Activated T-cell treated with anti-CD3 and anti-CD28 coated beads for 1 hour (primary cell): ENCODE data around the gene TOR1A.
A peak's percentile ranks its signal among the peaks of the same experiment; 100 is the strongest.

Experiments used
- DNase-seq: peaks from one replicate; pipeline ENCODE4 v3.0.0-alpha.2; 2020; ENCODE audit warnings: low read depth

The TOR1A gene

DNA sequence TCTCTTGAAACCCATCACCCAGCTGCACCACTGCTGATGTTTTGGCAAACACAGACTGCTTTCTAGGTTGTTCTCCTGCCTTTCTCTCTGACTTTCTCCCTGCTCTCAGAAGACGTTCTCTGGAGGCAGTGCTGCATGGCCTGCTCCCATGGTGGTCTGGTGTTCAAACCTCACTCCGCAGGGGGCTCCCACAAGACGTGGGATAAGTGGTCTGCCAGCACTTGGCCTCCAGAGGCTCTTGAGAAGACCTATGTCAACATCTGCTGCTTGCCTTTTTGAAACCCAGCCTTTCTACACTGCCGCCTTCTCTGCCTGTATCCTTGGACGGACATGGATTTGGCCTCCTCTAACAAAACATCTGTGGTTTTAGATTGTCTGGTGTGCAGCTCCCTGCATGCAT is 27.9 kb upstream of the TOR1A start:
- DNase-seq = no peak

DNA sequence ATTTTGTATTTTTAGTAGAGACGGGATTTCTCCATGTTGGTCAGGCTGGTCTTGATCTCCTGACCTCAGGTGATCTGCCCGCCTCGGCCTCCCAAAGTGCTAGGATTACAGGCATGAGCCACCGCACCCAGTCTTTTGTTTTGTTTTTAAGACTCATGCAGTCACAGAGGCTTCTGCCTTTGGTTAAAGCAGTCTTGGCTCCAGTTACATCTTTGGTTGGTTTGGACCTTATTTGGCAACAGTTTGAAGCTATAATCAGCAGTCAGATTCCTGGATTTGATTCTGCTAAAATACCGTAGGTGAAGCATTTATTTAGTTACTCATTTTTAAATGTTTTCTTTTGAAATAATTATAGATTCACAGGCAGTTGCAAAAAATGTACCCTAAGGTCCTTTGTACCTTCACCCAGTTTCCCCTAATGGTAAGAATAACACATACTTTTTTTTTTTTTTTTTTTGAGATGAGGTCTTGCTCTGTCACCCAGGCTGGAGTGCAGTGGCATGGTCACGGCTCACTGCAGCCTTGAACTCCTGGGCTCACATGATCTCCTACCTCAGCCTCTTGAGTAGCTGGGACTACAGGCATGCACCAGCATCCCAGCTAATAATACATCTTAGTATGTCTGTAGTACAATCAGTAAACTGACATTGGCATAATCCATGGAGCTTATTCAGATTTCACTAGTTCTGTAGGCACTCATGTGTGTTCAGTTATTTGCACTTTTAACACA is 27.1 kb upstream of the TOR1A start:
- no peak for DNase-seq

DNA sequence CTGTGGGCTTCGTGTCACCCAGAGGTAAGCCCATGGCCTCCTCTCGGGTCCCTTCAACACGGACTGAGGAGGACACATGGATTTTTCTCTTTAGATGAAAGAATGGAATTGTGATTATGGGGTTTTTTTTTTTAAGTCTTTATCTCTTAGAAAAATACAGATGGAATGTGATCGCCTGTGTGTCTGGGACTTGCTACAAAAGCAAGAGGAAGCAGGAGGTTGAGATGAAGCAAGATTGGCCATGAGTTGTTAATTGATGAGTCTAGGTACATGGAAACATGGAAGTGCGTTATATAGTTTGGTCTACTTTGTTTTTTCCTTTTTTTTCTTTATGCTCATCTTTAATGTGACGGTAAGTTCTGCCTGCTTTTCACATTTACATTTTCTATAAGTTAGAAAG is 26.0 kb upstream of the TOR1A start:
- no peak for DNase-seq

DNA sequence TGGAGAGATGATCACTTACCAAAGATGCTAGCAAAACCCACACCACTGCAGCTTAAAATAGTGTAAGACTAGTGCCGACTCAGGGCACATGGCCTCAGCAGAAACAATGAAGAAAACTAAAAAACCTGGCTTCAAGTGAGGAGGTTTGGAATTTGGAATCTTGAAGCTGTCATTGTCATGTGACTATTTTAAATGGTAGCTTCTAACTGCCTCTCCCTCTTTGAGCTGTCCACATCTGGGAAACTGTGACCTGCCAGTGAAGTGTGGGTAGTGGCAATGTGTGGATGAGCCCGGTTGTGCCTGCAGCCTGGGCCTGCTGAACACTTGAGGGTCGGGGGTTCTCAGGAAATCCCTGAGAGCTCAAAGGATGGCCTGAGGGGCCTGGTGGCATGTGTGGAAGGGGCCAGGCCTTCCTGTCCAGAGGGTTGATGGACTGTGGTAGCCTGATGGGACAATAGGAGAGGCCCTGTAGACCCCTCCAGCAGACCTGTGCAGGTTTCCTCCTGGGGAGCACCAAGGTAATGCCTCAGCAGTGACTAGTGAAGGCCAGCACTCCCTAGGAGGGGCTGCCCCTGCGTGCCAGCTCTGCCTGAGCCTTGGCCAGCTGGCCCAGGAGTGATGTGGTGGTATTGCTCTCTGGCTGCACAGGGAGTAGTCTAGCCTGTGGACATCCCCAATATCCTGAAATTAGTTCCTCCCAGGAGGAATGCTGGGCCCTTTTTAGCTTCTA is 24.9 kb upstream of the TOR1A start:
- no peak for DNase-seq

DNA sequence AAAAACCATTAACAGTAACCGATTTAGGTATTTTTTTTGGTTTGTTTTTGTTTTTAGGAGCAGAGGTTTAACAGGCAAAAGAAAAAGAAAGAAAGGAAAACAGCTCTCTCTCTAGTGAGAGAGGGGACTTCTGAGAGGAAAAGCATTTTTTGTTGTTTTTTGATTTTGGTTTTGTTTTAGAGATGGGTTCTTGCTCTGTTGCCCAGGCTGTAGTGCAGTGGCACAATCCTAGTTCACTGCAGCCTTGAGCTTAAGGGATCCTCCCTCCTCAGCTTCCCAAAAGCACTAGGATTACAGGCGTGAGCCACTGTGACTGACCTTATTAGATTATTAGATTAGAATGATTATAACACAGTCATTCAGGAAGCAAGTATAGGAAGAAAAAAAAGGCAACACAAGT is 21.4 kb upstream of the TOR1A start:
- no peak for DNase-seq

DNA sequence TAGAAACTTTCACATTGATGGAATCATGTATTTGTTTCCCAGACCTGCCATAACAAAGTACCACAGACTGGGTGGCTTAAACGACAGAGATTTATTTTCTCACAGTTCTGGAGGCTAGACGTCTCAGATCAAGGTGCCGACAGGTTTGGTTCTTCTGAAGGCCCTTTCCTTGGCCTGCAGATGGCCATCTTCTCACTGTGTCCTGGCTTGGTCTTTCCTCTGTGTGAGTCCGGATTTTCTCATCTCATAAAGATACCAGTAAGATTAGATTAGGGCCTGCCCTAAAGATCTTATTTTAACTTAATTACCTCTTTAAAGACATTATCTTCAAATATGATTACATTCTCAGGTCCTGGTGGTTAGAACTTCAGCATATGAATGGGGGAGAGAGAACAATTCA is 17.1 kb upstream of the TOR1A start:
- no peak for DNase-seq

DNA sequence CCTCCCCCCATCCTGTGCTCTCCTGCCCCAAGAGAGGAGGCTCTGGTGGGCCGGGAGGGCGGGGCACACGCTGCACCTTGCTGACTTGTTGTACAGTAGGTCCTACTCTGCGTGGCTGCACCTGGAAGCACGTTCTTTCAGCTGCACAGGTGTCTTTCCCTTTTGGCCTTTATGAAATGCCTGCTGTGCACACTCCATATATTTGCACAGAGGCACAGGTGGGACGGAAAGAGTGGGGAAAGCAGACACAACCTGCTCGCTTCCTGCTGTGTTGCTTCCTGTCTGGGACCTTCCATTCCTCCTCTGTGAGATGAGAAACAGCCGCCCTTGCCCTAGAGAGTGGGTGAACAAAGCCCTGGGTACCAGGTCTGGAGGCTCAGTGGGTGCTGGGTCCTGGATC is 16.1 kb upstream of the TOR1A start:
- no peak for DNase-seq

DNA sequence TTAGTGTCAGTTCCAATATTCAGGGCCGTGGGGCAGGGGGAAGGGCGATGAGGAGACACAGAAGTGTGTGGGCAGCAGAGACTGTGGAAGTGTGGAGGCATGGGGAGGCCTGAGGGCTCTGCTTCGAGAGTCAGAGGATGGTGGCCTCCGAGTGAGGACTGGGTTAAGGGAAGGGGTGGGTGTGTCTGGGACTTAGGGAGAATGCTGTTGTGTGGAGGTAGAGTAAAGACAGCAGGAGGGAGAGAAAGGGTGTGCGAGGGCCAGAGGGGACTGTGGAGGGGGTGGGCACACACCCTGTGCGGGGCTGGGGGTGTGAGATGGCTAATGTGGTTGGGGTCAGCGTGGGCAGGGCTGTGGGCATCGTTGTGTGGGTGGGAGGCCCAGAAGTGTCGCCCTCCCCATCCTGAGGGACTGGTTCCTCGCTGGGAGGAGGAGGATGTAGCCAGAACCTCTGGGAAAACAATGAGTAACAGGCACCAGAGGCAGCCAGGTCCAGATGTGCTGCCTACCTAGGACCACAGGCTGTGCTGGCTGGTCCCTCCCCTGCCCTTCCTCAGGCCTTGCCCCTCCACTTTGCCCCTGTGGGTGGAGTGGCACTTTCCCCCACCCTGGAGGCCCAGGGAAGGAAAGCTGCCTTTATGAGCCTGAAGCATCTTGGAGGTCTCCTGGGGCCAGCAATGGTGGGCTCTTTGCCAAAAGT is 15.5 kb upstream of the TOR1A start:
- DNase-seq = no peak

DNA sequence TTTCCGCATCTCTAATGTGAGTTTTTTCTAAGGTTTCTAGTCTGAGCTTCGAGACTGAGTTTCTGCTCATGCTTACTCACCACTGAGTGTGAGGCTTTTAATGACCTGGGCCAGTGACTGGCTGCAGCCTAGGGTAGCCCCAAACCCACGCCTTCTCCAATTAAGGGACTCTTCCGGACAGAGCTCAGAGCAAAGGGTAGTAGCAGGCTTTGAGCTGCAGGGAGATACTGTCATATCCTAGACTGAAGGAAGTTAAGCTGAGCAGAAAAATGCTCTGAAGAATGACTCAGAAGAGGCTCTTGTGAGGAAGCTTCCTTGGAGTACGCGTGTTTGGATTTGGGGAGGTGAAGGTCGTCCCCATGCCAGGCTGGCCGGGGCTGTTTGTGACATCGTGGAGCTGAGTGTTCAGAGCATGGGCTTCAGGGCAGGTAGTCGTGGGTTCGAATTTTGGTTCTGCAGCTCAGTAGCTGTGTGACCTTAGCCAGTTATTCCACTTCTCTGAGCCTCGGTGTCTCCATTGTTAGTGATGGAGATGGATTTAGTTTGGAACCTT is 14.8 kb upstream of the TOR1A start:
- DNase-seq = no peak

DNA sequence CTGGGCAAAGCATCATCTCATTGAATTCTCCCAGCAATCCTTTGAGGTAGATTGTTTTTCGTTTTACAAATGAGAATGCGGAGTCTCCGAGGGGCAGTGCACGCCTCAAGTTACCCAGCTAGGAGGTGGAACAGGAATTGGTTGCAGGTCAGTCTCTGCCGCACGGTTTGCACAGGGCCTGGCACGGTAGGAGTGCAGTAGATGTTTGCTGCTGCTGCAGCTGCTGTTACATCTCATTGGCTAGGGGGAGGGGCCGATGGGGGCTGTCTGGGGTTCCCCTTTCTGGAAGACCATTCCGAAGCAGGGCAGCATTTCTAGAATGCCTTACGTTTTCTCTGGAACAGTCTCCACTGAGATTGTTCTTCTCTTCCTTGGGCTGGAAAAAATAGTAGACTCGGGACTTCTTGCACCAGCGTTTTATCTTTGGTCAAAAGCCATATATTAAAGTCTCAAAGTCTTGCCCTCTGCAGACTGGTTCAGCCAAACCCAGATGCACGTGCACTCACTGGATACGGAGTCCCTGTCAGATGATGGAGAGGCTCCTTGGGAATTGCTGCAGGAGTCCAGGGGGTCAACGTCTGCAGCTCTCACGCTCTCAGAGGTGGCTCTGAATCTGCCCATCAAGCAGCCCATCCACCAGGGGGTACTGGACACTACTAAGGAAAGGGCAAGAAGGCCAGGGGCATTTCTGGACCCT is 12.5 kb upstream of the TOR1A start:
- DNase-seq = no peak

DNA sequence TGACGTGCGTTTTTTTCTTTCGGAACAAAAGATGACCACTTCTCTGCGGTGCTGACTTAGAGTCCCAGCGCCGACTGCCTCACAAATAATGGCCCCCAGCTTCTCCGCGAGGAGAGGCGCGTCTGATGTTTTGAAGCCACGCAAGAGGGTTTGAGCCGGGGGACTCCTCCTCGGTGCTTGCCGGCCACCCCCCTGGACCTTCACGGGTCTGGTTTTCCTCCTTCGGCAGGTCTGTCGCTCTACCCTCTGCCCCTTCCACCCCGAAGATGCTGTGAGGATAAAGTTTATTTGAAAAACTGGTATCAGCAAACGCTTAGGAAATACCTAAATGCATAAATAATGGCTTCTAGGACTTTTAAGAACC is 11.9 kb upstream of the TOR1A start:
- DNase-seq = no peak

DNA sequence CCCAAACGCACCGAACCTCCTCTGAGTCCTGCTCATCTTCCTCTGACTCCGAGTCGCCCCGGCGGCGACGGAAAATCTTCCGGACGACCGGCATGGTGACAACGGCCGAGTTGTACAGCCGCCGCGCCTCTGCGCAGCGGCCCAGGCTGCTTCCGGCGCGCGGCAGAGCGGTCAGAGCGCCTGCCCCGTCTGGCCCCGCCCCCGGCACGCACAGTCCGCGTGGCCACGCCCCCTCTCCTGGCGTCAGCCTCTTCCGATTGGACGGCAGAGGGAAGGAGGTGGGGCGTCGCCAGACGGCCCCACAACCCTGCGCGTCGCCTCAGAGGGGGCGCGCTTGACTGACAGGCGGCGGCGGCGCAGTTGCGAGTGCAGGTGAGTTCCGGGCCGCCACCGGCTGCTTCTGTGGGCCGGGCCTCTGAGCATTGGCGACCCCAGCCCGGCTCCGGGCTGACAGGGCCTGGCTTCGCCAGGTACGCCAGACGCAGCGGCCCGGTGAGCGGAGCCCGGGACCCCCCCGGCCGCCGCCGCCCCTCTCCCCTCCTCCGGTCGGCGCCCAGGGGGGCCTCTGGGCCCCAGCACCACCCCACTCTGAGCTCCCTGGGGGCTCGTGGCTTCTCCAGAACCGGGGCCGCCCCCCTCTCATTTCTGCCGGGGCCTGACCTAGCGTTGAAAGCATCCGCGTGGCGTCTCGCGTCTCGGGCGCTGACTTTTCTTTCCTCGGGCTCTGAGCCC is 11.4 kb upstream of the TOR1A start, which contains the start of the genes C9orf78 and USP20:
Gene C9orf78 (minus strand): TSS at position 148 of the 732 bp plus-strand sequence. CDS start 54 bp downstream, at position 94.
Gene USP20 (plus strand): TSS at position 331 of the 732 bp plus-strand sequence. CDS start 17,098 bp downstream, outside the sequence.
- DNase-seq = peak; percentile 98

DNA sequence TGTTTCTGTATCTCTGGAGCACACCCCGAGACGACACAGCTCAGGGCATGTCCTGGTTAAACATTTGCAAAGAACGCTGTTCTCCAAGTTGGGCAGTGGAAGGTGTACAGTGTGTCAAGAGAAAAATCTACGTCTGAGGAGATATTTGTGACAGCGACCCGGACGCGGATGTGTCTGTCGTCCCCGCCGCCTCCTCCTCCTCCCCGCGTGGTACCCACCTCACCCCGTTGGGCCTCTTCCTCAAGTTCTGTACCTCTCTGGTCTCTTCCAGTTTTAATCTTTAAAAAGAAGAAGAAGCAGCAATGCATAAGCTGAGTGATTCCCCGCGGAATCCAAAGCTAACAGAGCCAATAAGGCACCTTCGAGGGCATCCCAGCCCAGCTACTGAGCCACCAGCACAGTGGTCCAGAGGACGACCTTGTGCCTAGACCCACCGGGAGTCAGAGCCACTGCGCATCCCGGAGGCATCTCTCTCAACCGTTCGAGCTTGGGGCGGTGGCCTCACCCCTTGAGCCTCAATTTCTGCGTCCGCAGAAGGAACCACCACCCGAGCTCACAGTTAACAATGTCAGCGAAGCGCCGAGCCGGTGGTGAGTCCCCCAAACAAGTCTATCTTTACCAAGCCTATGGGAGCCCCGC is 10.7 kb upstream of the TOR1A start:
- DNase-seq = no peak

DNA sequence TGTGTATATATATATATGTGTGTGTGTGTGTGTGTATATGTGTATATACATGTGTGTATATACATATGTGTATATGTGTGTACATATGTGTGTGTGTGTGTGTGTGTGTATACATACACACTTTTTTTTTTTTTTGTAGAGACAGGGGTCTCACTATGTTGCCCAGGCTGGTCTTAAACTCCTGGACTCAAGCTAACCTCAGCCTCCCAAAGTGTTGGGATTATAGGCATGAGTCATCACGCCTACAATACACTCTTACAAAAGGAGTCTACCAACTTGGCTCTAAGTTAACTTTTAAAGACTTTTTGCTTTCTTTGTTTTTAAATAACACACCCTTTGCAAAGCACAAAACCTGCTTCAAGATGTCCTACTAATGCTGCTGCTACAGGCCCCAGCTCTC is 9.0 kb upstream of the TOR1A start:
- no peak for DNase-seq

DNA sequence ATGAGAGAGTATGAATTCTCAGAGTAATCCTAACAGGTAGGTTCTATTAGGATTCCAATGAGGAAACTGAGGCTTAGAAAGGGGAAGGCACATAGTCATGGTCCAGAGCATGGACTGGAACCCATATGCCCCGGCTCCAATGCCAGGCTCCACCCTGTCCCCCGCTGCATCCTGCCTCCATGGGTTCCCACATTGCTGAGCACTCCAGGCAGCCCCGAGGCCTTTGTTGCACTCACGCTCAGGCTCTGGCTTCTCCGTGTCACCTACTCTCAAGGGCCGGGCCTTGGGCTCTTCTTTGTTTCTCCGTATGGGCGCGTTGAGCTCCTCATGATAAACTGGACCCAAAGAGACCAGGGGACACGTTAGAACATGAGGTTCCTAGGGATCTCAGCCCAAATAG is 5.0 kb upstream of the TOR1A start:
- DNase-seq = no peak

DNA sequence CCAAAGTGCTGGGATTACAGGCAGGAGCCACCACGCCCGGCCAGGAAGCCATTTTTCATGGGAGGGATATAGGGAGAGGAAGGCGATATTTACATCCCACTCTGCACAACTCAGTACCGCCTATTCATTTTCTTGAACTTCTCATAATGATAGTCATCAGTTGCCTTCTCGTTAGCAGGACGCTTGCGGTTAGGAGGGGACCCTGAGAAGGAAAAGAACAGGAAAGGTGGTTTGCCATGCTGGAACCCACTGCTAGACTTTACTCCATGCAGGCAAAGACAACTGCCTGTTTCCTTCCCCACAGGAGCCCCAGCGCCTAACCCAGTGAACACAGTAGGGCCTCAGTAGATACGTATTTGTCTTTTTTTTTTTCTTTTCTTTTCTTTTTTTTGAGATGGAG is 4.1 kb upstream of the TOR1A start:
- no peak for DNase-seq

DNA sequence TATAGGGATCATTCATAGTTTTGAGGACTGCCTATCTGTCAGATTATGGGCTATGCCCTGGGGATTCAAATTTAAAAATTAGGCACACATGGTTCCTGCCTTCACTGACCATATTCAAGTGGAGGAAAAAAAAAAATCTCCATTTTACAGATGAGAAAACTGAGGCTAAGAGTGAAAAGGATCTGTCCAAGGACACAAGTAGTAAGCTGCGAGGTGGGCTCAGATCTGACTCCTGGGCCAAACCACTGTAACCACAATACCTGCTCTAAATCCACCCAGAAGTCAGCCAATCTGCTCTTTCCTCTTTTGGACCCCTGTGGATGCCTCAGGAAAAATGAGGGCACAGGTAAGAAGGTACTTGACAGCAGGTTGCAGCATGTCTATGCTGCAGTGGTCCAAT is 2.8 kb upstream of the TOR1A start:
- DNase-seq = no peak

DNA sequence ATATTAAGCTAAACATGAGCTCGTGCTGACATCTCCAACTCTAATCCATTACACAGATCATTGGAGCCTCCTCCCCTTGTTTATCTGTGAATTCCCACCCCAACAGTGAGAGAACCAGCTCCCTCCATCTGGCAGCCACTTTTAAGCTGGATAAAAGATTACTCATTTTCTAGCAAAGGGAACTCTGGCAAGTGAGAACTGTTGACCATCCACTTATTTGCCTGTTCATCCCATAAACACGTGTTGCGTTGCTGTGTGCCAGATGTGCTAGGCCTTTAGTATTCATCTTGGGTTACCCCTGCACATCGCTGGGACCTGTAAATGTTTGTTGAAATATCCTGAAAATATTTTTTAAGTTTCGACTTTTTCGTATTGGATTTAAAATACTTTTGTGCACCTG is 2.4 kb upstream of the TOR1A start:
- no peak for DNase-seq

DNA sequence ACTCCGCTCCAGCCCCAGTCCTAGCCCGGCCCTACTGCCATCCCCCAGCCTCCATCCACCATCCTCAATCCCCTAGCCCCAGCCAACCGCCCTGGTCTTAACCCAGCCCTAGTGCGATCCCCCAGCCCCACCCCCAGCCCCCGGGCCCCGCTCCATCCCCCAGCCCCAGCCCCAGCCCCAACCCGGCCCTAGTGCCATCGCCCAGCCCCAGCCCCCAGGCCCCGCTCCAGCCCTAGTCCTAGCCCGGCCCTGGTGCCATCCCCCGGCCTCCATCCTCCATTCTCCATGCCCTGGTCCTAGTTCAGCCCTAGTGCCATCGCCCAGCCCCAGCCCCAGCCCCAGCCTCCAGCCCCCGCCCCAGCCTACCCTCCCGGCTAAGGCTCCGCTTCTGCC is 398 bp downstream of the TOR1A start:
- no peak for DNase-seq

DNA sequence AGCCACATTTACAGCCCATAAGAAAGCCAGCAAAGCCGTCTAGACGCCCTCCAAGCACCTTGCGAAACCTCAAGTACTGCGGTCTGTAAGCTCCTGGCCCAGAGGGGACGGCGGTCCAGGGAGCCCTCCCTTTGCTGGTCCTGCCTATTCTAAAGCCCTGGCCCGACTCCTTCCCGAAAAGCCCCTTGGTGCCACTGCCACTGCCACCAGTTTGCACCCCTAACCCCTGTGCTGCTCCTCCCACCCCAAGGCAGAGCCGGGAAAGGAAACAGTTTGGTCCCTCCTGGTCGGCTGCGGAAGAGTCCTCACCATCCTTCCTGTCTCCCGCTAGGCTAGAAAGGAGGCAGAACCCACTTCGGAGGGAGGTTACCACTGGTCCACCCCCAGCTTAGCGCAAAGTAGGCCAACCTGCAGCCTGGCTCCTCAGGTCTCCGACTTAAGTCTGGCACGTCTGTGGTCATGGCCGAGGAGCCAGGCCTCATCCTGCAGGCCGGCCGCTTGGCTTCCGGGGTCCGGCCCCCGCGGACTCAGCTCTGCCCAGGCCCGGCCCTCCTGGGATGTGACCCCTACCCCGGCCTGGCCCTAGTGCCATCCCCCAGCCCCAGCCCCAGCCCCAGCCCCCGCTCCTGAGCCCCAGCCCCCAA is 916 bp downstream of the TOR1A start:
- no peak for DNase-seq
